ENCODE data around the gene ACSS3. TPM values are rescaled to one million over a fixed set of nuclear protein-coding genes. Genes with fewer than 3 reads are reported as not detected.
A peak's percentile ranks its signal among the peaks of the same experiment; 100 is the strongest.

The ACSS3 gene
- total RNA-seq, 4 donors from 2014 or later: 5.8 to 12.1 (median 6.9) TPM

DNA sequence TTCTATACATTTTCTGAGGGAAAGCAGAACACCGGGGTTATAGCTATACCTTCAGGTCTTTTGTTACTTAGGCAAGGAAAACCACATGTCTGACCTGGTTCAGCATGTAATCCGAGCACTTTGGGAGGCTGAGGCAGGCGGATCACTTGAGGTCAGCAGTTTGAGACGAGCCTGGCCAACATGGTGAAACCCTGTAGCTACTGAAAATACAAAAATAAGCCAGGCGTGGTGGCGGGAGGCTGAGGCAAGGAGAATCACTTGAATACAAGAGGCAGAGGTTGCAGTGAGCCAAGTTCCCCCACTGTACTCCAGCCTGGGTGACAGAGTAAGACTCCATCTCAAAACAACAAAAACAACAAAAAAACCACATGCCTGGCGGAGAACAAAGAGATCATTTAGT is 177.6 kb downstream of the ACSS3 start:
- TF ChIP-seq POLR2A (IDR thresholded peaks at IDR 0.05; ENCODE audit: low read depth) (no peak), EP300 (IDR thresholded peaks at IDR 0.05) (no peak)
- Histone ChIP-seq H3K9me3 (no peaks in the 10 kb centered on the region), H3K4me1 (no peaks in the 10 kb centered on the region), H3K4me3 (no peak overlapping the region), H3K27me3 (no peaks in the 10 kb centered on the region), H3K27ac (replicated peaks in 1 of 4) (no peak overlapping the region), H3K36me3 (peaks cover 0 to 6% (median 0%) of the 10 kb centered on the region in 4 donors)
- intact Hi-C loops (cut with DNase I): no loop called here
- DNase-seq (ENCODE audit: extremely low spot score): no peak
- 90% methylated on average over 7 of the region's 7 CpGs for WGBS

DNA sequence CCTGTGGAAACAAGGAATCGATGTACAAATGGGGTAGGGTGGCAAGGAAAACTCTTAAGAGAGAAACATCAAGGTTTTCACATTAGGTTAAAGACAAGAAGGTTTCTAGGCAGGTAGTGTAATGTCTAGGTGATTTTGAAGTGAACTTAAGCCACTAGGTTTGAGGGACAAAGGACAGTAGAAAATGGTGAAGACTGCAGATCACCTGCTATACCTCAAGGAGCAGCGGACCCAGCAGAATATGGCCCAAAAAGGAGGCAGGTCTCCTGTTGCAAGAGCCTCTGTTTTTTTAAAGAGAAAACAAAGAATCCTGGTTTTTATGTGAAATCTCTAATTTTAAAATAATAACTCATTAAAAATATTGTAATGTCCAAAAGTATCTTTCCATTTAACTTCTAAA is 178.1 kb downstream of the ACSS3 start:
- H3K4me1 ChIP-seq: no peaks in the 10 kb centered on the region
- WGBS: 94% methylated on average over 2 of the region's 2 CpGs
- intact Hi-C loops (cut with DNase I): no loop called here

DNA sequence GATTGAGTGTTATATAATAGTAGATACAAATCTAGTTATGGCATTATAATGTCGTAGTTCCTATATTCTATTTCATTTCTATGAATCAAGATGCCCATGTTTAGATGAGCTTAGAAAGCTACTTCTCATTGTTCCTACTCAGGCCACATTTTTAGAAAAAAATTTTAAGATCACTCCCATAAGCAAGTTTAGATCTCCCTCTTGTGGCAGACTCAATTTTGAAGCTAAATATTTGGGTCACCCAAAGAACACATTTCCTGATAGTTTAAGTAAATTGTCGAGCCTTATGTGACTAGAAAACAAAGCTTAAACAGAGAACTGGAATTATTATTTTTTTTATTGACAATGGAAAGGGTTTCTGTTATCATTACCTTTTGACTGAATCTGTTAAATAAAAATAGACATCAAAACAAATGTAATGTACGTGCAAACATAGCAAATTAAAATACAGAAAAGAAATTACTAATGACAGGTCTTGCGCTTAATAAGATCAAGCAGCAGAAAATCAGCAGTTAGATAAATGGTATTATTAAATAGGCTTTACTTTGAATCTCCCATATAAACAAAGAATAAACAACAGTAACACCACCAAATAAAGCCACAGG is 180.2 kb downstream of the ACSS3 start:
- H3K4me1 ChIP-seq: no peaks in the 10 kb centered on the region
- no peak overlapping the region for H3K27ac ChIP-seq (replicated peaks in 1 of 4)
- no peak for TF ChIP-seq POLR2AphosphoS5 (IDR thresholded peaks at IDR 0.05)
- TF ChIP-seq, protein P1, sequence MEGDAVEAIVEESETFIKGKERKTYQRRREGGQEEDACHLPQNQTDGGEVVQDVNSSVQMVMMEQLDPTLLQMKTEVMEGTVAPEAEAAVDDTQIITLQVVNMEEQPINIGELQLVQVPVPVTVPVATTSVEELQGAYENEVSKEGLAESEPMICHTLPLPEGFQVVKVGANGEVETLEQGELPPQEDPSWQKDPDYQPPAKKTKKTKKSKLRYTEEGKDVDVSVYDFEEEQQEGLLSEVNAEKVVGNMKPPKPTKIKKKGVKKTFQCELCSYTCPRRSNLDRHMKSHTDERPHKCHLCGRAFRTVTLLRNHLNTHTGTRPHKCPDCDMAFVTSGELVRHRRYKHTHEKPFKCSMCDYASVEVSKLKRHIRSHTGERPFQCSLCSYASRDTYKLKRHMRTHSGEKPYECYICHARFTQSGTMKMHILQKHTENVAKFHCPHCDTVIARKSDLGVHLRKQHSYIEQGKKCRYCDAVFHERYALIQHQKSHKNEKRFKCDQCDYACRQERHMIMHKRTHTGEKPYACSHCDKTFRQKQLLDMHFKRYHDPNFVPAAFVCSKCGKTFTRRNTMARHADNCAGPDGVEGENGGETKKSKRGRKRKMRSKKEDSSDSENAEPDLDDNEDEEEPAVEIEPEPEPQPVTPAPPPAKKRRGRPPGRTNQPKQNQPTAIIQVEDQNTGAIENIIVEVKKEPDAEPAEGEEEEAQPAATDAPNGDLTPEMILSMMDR (IDR thresholded peaks at IDR 0.05): peak; percentile 25 to 46 (median 34)
- TF ChIP-seq POLR2A (IDR thresholded peaks at IDR 0.05; ENCODE audit: low read depth): no peak
- WGBS: 50% methylated on average over 4 of the region's 4 CpGs
- no peaks in the 10 kb centered on the region for H3K9me3 ChIP-seq
- no peak overlapping the region for H3K4me3 ChIP-seq
- H3K27me3 ChIP-seq: no peaks in the 10 kb centered on the region
- intact Hi-C loops (cut with DNase I): no loop called here
- no peak for DNase-seq (ENCODE audit: extremely low spot score)
- peaks cover 0 to 6% (median 0%) of the 10 kb centered on the region in 4 donors for H3K36me3 ChIP-seq

More for the DNA sequence above, 178.1 kb downstream of the ACSS3 start:
- TF ChIP-seq POLR2A (IDR thresholded peaks at IDR 0.05; ENCODE audit: low read depth) (no peak), EP300 (IDR thresholded peaks at IDR 0.05) (no peak), POLR2AphosphoS5 (IDR thresholded peaks at IDR 0.05) (no peak)
- TF ChIP-seq, protein P1 (IDR thresholded peaks at IDR 0.05): no peak
- no peak overlapping the region for H3K4me3 ChIP-seq
- no peak overlapping the region for H3K27ac ChIP-seq (replicated peaks in 1 of 4)
- peaks cover 0 to 6% (median 0%) of the 10 kb centered on the region in 4 donors for H3K36me3 ChIP-seq
- H3K27me3 ChIP-seq: no peaks in the 10 kb centered on the region
- no peak for DNase-seq (ENCODE audit: extremely low spot score)
- H3K9me3 ChIP-seq: no peaks in the 10 kb centered on the region

DNA sequence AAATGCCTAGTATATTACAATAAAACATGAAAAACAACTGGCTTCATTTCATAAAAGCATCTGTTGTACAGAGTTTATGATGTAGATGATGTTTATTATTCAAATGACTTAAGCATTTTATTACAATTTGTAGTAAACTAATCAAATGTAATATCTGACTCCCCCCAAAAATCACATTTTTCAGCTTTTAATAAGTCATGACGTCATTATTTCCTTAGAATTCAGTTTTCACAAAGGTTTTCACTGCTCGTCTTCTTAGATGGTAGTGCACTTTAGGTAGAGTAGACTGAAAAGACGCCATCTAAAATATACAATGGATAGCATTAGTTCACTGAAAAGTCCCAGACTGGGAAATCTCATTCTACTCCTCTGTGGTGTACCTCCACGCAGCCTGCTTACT is 181.5 kb downstream of the ACSS3 start:
- Histone ChIP-seq H3K4me3 (no peak overlapping the region), H3K36me3 (no peaks in the 10 kb centered on the region), H3K9me3 (no peaks in the 10 kb centered on the region), H3K27me3 (no peaks in the 10 kb centered on the region), H3K4me1 (no peaks in the 10 kb centered on the region), H3K27ac (replicated peaks in 1 of 4) (no peak overlapping the region)
- TF ChIP-seq POLR2A (IDR thresholded peaks at IDR 0.05; ENCODE audit: low read depth): no peak
- no peak for TF ChIP-seq POLR2AphosphoS5 (IDR thresholded peaks at IDR 0.05)
- TF ChIP-seq, protein P1 (IDR thresholded peaks at IDR 0.05): no peak
- TF ChIP-seq EP300 (IDR thresholded peaks at IDR 0.05): no peak
- 82% methylated on average over 4 of the region's 4 CpGs for WGBS
- DNase-seq (ENCODE audit: extremely low spot score): no peak
- intact Hi-C loops (cut with DNase I): no loop called here

DNA sequence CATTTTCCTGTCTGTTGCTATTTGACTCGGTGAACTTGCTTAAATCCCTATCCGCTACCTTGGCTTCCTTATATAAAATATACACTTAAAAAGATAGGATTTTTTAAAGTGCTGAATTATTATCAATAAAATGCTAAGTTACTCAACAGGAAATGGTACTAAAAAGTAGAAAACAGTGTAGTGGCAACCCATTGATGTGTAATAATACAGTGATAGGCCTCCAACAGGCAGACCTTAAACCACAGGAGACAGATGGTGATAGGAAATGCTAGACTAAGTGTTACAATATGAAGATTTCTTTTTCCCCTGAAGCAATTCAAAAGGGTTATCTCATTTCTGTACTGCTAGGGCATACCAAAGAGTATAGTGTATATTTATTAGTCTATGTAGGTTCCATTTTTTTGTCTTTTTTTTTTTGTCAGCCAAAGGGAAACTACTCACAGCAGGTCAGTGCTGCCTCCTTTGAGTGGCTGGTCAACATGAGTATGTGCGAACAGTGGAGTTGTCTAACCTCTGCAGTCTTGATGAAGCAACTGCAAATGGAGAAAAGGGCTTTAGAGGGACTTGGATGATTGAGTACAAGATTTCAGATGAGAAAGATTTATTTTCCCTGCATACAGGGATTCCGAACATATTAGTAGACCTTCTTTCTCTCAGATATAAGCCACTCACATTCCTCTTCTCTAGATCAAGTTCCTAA is 183.8 kb downstream of the ACSS3 start:
- 92% methylated on average over 4 of the region's 4 CpGs for WGBS
- no peaks in the 10 kb centered on the region for H3K36me3 ChIP-seq
- intact Hi-C loops (cut with DNase I): no loop called here
- no peak overlapping the region for H3K27ac ChIP-seq (replicated peaks in 1 of 4)
- TF ChIP-seq EP300 (IDR thresholded peaks at IDR 0.05): no peak
- no peak for TF ChIP-seq POLR2AphosphoS5 (IDR thresholded peaks at IDR 0.05)
- TF ChIP-seq, protein P1 (IDR thresholded peaks at IDR 0.05): no peak
- TF ChIP-seq POLR2A (IDR thresholded peaks at IDR 0.05; ENCODE audit: low read depth): no peak
- DNase-seq (ENCODE audit: extremely low spot score): no peak
- H3K4me1 ChIP-seq: no peaks in the 10 kb centered on the region
- H3K4me3 ChIP-seq: no peak overlapping the region
- no peaks in the 10 kb centered on the region for H3K27me3 ChIP-seq
- no peaks in the 10 kb centered on the region for H3K9me3 ChIP-seq
